ENCODE measurements around the gene SLC39A1. TPM values are rescaled to one million over a fixed set of nuclear protein-coding genes. Genes with fewer than 3 reads are reported as not detected.
A peak's percentile ranks its signal among the peaks of the same experiment; 100 is the strongest.

SLC39A1 gene
- total and polyA plus RNA-seq, 9 of the 15 experiments (the other 6 are each of a cell fraction or from before 2014, with no cell fraction given): 9.9 to 81.1 (median 62.7) TPM

GRCh38 chr1:153958111-153958960, 5.0 kb downstream of the SLC39A1 start, which contains the start of gene CRTC2 (continued):
- TF ChIP-seq XRCC5 (IDR thresholded peaks at IDR 0.05; ENCODE audit: low read depth, low read length): 0 out of 2 replicates have a peak, but pooled peaks have one; percentile 40
- TF ChIP-seq PHF20 (IDR thresholded peaks at IDR 0.05; ENCODE audit: partially characterized antibody): peak; percentile 69
- no peak for TF ChIP-seq IRF1 (CRISPR knock-in tag; IDR thresholded peaks at IDR 0.05; ENCODE audit: borderline replicate concordance)
- no peak for TF ChIP-seq HES1 (IDR thresholded peaks at IDR 0.05; ENCODE audit: low read depth)
- no peak for TF ChIP-seq TBP (optimal IDR thresholded peaks at IDR 0.05; ENCODE audit: low read depth, low read length)
- no peak for TF ChIP-seq ZNF280B (CRISPR knock-in tag; IDR thresholded peaks at IDR 0.05)
- peak; percentile 98 for TF ChIP-seq ZNF197 (CRISPR knock-in tag; IDR thresholded peaks at IDR 0.05; ENCODE audit: low read depth)
- TF ChIP-seq ZNF224 (CRISPR knock-in tag; IDR thresholded peaks at IDR 0.05): 0 out of 2 replicates have a peak, but pooled peaks have one; percentile 8
- TF ChIP-seq KLF6 (CRISPR knock-in tag; IDR thresholded peaks at IDR 0.05; ENCODE audit: borderline replicate concordance): peak; percentile 79; the same call in 1 of the 2 replicates
- no peak for TF ChIP-seq ARHGAP35 (IDR thresholded peaks at IDR 0.05; ENCODE audit: partially characterized antibody)
- no peak for TF ChIP-seq HDAC6 (IDR thresholded peaks at IDR 0.05; ENCODE audit: low read depth, low read length)
- no peak for TF ChIP-seq ZBTB2 (IDR thresholded peaks at IDR 0.05)
- no peak for TF ChIP-seq FOXA3 (CRISPR knock-in tag; conservative IDR thresholded peaks at IDR 0.05 in 1 of 2, IDR thresholded peaks at IDR 0.05 in 1 of 2)
- TF ChIP-seq HDAC2 (IDR thresholded peaks at IDR 0.05): no peak
- no peak for TF ChIP-seq CHD4 (IDR thresholded peaks at IDR 0.05; ENCODE audit: insufficient read depth, insufficient replicate concordance, low read depth, low read length, poor library complexity, severe bottlenecking)
- TF ChIP-seq SMARCB1 (IDR thresholded peaks at IDR 0.05; ENCODE audit: insufficient read length, low read depth): no peak
- no peak for TF ChIP-seq HMGXB4 (CRISPR knock-in tag; IDR thresholded peaks at IDR 0.05)
- no peak for TF ChIP-seq MEF2A (IDR thresholded peaks at IDR 0.05; ENCODE audit: control insufficient read depth, low read depth, low read length)
- no peak; the same call in 1 of the 2 replicates for TF ChIP-seq DIDO1 (tag; IDR thresholded peaks at IDR 0.05; ENCODE audit: low read depth)
